ENCODE data around the gene KCNK15.

DNA sequence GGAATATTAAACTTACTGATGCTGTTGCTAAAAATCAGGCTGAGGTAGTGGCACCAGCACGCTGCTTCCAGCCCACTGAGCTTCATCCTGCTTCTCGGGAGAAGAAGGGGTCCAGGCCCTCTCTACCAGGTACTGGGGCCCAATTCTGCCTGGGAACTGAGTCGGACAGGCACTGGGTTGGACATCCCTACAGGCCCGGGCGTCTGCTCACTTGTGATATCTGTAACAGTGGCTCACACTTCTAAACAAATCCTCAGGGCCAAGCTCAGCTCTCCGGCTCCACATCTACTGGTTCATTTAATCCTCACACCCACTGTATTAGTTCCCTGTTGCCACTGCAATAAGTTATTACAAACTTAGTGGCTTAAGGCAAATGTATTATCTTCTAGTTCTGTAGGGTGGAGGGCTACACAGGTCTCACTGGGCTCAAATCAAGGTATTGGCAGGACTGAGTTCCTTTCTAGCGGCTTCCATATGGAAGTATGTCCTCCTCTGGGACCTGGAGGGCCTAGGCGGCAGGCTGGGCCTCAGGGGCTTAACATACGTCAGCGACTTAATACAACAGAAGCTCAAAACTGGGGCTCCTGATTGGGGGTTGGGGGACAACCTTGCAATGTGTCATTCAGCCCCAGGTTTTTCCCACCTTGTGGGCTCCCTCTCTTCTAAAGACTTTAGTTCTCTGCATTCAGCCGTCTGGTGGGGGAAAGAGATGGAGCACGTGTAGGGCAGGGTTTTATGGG lies 1.6 kb upstream of the KCNK15 start:
- TF ChIP-seq POLR2AphosphoS5 (IDR thresholded peaks at IDR 0.05; ENCODE audit: low read depth, low read length) (no peak), POLR2A (IDR thresholded peaks at IDR 0.05; ENCODE audit: low read depth, low read length) (no peak)

Measured in GM12892 (cell line).